ENCODE data around the gene PHTF1. TPM values are rescaled to one million over a fixed set of nuclear protein-coding genes. Genes with fewer than 3 reads are reported as not detected.

Gene PHTF1
- total and polyA plus RNA-seq, 8 donors = 3.9 to 48.2 (median 15.5) TPM

DNA sequence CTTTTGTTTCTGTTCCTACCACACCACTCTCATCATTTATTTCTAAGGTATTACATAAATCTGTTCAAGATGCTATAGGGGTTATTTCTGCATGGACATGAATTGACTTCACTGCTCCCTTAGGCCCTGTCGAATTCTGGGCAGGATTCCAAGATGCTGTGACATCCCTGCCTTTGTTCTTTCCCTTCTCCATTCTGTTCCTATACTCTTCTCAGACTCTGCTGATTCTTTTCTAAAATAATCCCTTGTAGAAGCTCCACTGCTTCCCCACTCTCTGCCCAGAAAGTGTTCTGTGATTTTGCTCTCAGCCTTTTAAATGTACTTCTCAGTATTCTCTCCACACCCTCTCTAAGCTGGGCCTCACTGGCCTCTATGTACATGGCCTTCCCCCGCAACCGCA, 99.2 kb downstream of the PHTF1 start:
- no peak for TF ChIP-seq CTCF (IDR thresholded peaks at IDR 0.05)
- TF ChIP-seq POLR2AphosphoS5 (IDR thresholded peaks at IDR 0.05) = no peak
- DNase-seq = no peak
- Histone ChIP-seq H3K9me3 (no peaks in the 10 kb centered on the region), H3K27ac (peak overlapping the region in 1 of 5 donors; percentile 55), H3K27me3 (no peaks in the 10 kb centered on the region), H3K4me3 (no peak overlapping the region), H3K36me3 (peaks cover 0 to 38% (median 10%) of the 10 kb centered on the region in 4 donors), H3K4me1 (peaks cover 0 to 23% (median 10%) of the 10 kb centered on the region in 4 donors)
- 62 to 78% (median 66%) methylated on average over 3 of the region's 3 CpGs for WGBS, 5 donors
- intact Hi-C loops (cut with DNase I; ENCODE audit: low total_unique reads) = no loop called here

DNA sequence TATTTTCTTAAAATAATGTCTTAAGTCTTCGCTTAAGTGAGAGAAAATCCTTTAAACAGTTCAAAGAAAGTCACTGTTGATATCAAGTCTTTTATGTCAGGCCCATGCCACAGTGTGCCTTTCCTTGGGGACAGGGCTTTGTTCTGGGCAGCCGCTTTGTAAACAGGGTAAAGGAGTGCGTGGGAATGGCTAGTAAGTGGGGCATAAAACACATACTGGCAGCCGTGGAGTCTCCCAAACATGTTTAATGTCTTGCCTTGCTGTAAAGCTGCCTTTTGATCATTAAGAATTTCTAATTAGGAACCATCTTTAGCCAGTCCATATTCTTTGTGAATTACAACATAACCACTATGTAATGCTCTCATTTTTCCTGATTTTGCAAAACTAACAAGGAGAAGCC, 99.7 kb downstream of the PHTF1 start:
- no peak for DNase-seq
- H3K4me1 ChIP-seq = peaks cover 0 to 23% (median 10%) of the 10 kb centered on the region in 4 donors
- TF ChIP-seq CTCF (IDR thresholded peaks at IDR 0.05) (no peak), EP300 (IDR thresholded peaks at IDR 0.05) (no peak), POLR2AphosphoS5 (IDR thresholded peaks at IDR 0.05) (no peak), POLR2A (IDR thresholded peaks at IDR 0.05) (no peak)
- H3K4me3 ChIP-seq = no peak overlapping the region
- peaks cover 0 to 43% (median 13%) of the 10 kb centered on the region in 4 donors for H3K36me3 ChIP-seq
- intact Hi-C loops (cut with DNase I; ENCODE audit: low total_unique reads) = no loop called here
- H3K27me3 ChIP-seq = no peaks in the 10 kb centered on the region
- WGBS, 5 donors = 77 to 86% (median 80%) methylated on average over 4 of the region's 4 CpGs
- H3K27ac ChIP-seq = peak overlapping the region in 1 of 5 donors; percentile 55
- no peaks in the 10 kb centered on the region for H3K9me3 ChIP-seq

DNA sequence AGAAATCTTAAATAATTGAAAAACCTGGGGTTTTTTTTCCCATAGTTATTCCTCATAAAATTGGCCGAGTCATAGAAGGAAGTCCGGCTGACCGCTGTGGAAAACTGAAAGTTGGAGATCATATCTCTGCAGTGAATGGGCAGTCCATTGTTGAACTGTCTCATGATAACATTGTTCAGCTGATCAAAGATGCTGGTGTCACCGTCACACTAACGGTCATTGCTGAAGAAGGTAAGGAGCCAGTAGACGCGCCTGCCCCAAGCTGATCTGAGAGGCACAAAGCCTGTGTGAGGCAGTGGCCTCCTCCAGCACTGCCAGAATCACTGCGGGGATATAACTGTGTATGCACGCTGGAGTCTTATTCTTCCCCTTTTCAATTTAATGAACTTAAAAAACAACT, 100.3 kb downstream of the PHTF1 start:
- Histone ChIP-seq H3K36me3 (peaks cover 0 to 49% (median 14%) of the 10 kb centered on the region in 4 donors), H3K4me1 (peaks cover 0 to 23% (median 10%) of the 10 kb centered on the region in 4 donors), H3K9me3 (no peaks in the 10 kb centered on the region), H3K27ac (peak overlapping the region in 1 of 5 donors; percentile 55), H3K27me3 (no peaks in the 10 kb centered on the region), H3K4me3 (no peak overlapping the region)
- 83 to 89% (median 86%) methylated on average over 9 of the region's 9 CpGs for WGBS, 5 donors
- no peak for TF ChIP-seq POLR2A (IDR thresholded peaks at IDR 0.05)
- no peak for TF ChIP-seq CTCF (IDR thresholded peaks at IDR 0.05)
- no peak for TF ChIP-seq POLR2AphosphoS5 (IDR thresholded peaks at IDR 0.05)
- no peak for TF ChIP-seq EP300 (IDR thresholded peaks at IDR 0.05)
- intact Hi-C loops (cut with DNase I; ENCODE audit: low total_unique reads) = no loop called here
- no peak for DNase-seq

GRCh38 chr1:113657556-113658063, 101.7 kb downstream of the PHTF1 start:
- peak overlapping the region in 1 of 5 donors; percentile 49 for H3K27ac ChIP-seq
- 57 to 79% (median 72%) methylated on average over 3 of the region's 3 CpGs for WGBS, 5 donors
- H3K4me3 ChIP-seq = no peak overlapping the region
- no peaks in the 10 kb centered on the region for H3K9me3 ChIP-seq
- H3K4me1 ChIP-seq = peaks cover 0 to 23% (median 10%) of the 10 kb centered on the region in 4 donors
- peaks cover 4 to 60% (median 23%) of the 10 kb centered on the region in 4 donors for H3K36me3 ChIP-seq
- intact Hi-C loops (cut with DNase I; ENCODE audit: low total_unique reads) = no loop called here
- no peaks in the 10 kb centered on the region for H3K27me3 ChIP-seq
- DNase-seq = no peak
- no peak for TF ChIP-seq CTCF (IDR thresholded peaks at IDR 0.05)
- no peak for TF ChIP-seq POLR2AphosphoS5 (IDR thresholded peaks at IDR 0.05)
- TF ChIP-seq POLR2A (IDR thresholded peaks at IDR 0.05) = no peak
- no peak for TF ChIP-seq EP300 (IDR thresholded peaks at IDR 0.05)

All from stomach (tissue), 9 donors.